OCI-LY7 (cell line): Measurements from ENCODE around the gene PPIL3. TPM values are rescaled to one million over a fixed set of nuclear protein-coding genes. Genes with fewer than 3 reads are reported as not detected.

Experiments
- BruUV-seq: library from RNA; stranded (reverse); fragments of 400-500 nt; replicated peaks from 2 replicates; lab custom pipeline; 2021; lab: Mats Ljungman, UMichigan
- CTCF ChIA-PET: fragments of 300-600 bp; sonication (Branson Sonifier 250); formaldehyde crosslinking; loops from one replicate; lab custom pipeline; 2022; ENCODE audit warnings: antibody characterized with exemption; ENCODE audit not compliant: unreplicated experiment; lab: Charles Lee
- POLR2A ChIA-PET: fragments of 300-600 bp; sonication (Branson Sonifier 250); formaldehyde crosslinking; loops from one replicate; lab custom pipeline; 2022; ENCODE audit warnings: antibody characterized with exemption; lab: Charles Lee
- DNase-seq: peaks from one replicate; pipeline ENCODE4 v3.0.0-alpha.2; 2015; ENCODE audit warnings: low spot score
- H2AFZ ChIP-seq: fragments of 200-600 bp; sonication (generic), shearing (Covaris generic); 2 replicates; pipeline ENCODE4 v1.6.1; 2014; ENCODE audit warnings: mild to moderate bottlenecking, antibody characterized with exemption, low read length, moderate library complexity
- H3K27ac ChIP-seq: fragments of 200-600 bp; sonication (generic); 2 replicates; pipeline ENCODE4 v1.5.1; 2014; ENCODE audit warnings: mixed run types, low read depth, mild to moderate bottlenecking, moderate library complexity, low read length, inconsistent platforms; ENCODE audit not compliant: poor library complexity, severe bottlenecking
- H3K36me3 ChIP-seq: fragments of 200-600 bp; sonication (generic); 2 replicates; pipeline ENCODE4 v1.6.1; 2014; ENCODE audit warnings: mild to moderate bottlenecking, antibody characterized with exemption, low read length, moderate library complexity, mixed read lengths; ENCODE audit not compliant: insufficient read depth
- H3K4me1 ChIP-seq: fragments of 200-600 bp; sonication (generic); 2 replicates; pipeline ENCODE4 v1.5.1; 2014; ENCODE audit warnings: mild to moderate bottlenecking, low read length; ENCODE audit not compliant: insufficient read depth, poor library complexity, severe bottlenecking
- H3K4me2 ChIP-seq: fragments of 200-600 bp; sonication (generic); 2 replicates; pipeline ENCODE4 v1.6.1; 2014; ENCODE audit warnings: mild to moderate bottlenecking, low read length
- H3K4me3 ChIP-seq: fragments of 200-600 bp; sonication (generic); 2 replicates; pipeline ENCODE4 v1.5.1; 2014; ENCODE audit warnings: mild to moderate bottlenecking, low read depth, low read length; ENCODE audit not compliant: poor library complexity, severe bottlenecking
- H3K79me2 ChIP-seq: fragments of 200-600 bp; sonication (generic); 2 replicates; pipeline ENCODE4 v1.6.1; 2016; ENCODE audit warnings: low read depth, mild to moderate bottlenecking, low read length, moderate library complexity, mixed read lengths; ENCODE audit not compliant: insufficient read depth
- H3K9me2 ChIP-seq: fragments of 200-600 bp; sonication (generic); 2 replicates; pipeline ENCODE4 v1.6.1; 2016; ENCODE audit warnings: mild to moderate bottlenecking, low read length, mixed read lengths; ENCODE audit not compliant: insufficient read depth
- H3K9me3 ChIP-seq: fragments of 200-600 bp; sonication (generic); 2 replicates; pipeline ENCODE4 v1.6.1; 2014; ENCODE audit warnings: mild to moderate bottlenecking, mixed run types, low read length, mixed read lengths
- H4K20me1 ChIP-seq: fragments of 200-600 bp; sonication (generic); 2 replicates; pipeline ENCODE4 v1.6.1; 2014; ENCODE audit warnings: mild to moderate bottlenecking, antibody characterized with exemption, low read length, moderate library complexity, mixed read lengths; ENCODE audit not compliant: insufficient read depth
- CTCF ChIP-seq: fragments of 200-600 bp; sonication (generic); conservative IDR thresholded peaks from 2 replicates; pipeline ENCODE4 v1.5.1; 2014; ENCODE audit warnings: mild to moderate bottlenecking, antibody characterized with exemption, low read length, moderate library complexity, mixed read lengths
- EZH2phosphoT487 ChIP-seq: fragments of 200-600 bp; sonication (generic); IDR thresholded peaks from 2 replicates; pipeline ENCODE4 v1.6.1; 2018; ENCODE audit warnings: low read depth, borderline replicate concordance, mild to moderate bottlenecking, mixed run types, antibody characterized with exemption, low read length, moderate library complexity, mixed read lengths
- intact Hi-C: fragments of 100-400 bp; cut with micrococcal nuclease; formaldehyde crosslinking; loops from one replicate; pipeline ENCODE4 v1.10.0; 2022; ENCODE audit not compliant: unreplicated experiment
- total RNA-seq, 2 experiments: library from RNA; depleted of rRNA in 1 of 2; stranded (reverse); fragments of >200 nt in 1 of 2; shearing (Covaris generic) in 1 of 2; gene quantifications; 2 replicates each; pipeline ENCODE4 v1.2.3, GENCODE V29; 2014 to 2022

Gene PPIL3
- total RNA-seq, 2 experiments from 2014 or later, result 49.4 to 75.0 TPM

GRCh38 chr2:200847939-200848338 lies 40.9 kb downstream of the PPIL3 start:
- H3K36me3 ChIP-seq, result peaks cover 27% of the 10 kb centered on the region
- TF ChIP-seq CTCF, result no peak
- ChIA-PET CTCF (no interaction called here), POLR2A (interaction anchor here (0.6 to 1.0 kb wide), 4 partner anchors 11 to 31 kb away, joined by 3 to 4 read pairs (median 4); no protein-coding TSS in a partner anchor)
- H4K20me1 ChIP-seq, result no peaks in the 10 kb centered on the region; the same call in 1 of the 2 replicates
- no peaks in the 10 kb centered on the region for H3K79me2 ChIP-seq
- H3K4me3 ChIP-seq, result no peak overlapping the region
- H3K4me1 ChIP-seq, result no peaks in the 10 kb centered on the region
- no peak overlapping the region for H2AFZ ChIP-seq
- no peak overlapping the region for H3K4me2 ChIP-seq
- no peaks in the 10 kb centered on the region for H3K9me3 ChIP-seq
- intact Hi-C loops, result no loop called here
- no peak for DNase-seq
- H3K9me2 ChIP-seq, result no peaks in the 10 kb centered on the region
- BruUV-seq, result no TSS peak
- no peak overlapping the region for H3K27ac ChIP-seq

GRCh38 chr2:200847269-200847668 lies 41.6 kb downstream of the PPIL3 start:
- no peak overlapping the region for H3K4me3 ChIP-seq
- BruUV-seq, result no TSS peak
- H3K79me2 ChIP-seq, result no peaks in the 10 kb centered on the region
- H3K9me3 ChIP-seq, result no peaks in the 10 kb centered on the region
- peaks cover 21% of the 10 kb centered on the region for H3K36me3 ChIP-seq
- H2AFZ ChIP-seq, result no peak overlapping the region
- CTCF ChIA-PET, result no interaction called here
- H3K4me2 ChIP-seq, result no peak overlapping the region
- no peak overlapping the region for H3K27ac ChIP-seq
- DNase-seq, result no peak
- no peaks in the 10 kb centered on the region for H3K4me1 ChIP-seq
- POLR2A ChIA-PET, result interaction anchor here (0.7 to 1.0 kb wide), 2 partner anchors 12 to 13 kb away, joined by 4 read pairs; no protein-coding TSS in a partner anchor
- no peaks in the 10 kb centered on the region; the same call in 1 of the 2 replicates for H4K20me1 ChIP-seq
- intact Hi-C loops, result no loop called here
- TF ChIP-seq CTCF (no peak), EZH2phosphoT487 (no peak)
- H3K9me2 ChIP-seq, result no peaks in the 10 kb centered on the region

GRCh38 chr2:200845669-200846325 lies 43.1 kb downstream of the PPIL3 start:
- H3K4me2 ChIP-seq, result no peak overlapping the region
- POLR2A ChIA-PET, result interaction anchor here (0.6 to 1.0 kb wide), 3 partner anchors 18 to 776 kb away, joined by 3 read pairs; no protein-coding TSS in a partner anchor
- BruUV-seq, result no TSS peak
- no peak for DNase-seq
- H3K36me3 ChIP-seq, result peaks cover 6% of the 10 kb centered on the region
- no peaks in the 10 kb centered on the region for H3K9me2 ChIP-seq
- no peak overlapping the region for H2AFZ ChIP-seq
- H3K9me3 ChIP-seq, result no peaks in the 10 kb centered on the region
- H3K4me1 ChIP-seq, result no peaks in the 10 kb centered on the region
- no peak overlapping the region for H3K27ac ChIP-seq
- intact Hi-C loops, result no loop called here
- H4K20me1 ChIP-seq, result no peaks in the 10 kb centered on the region
- no peak overlapping the region for H3K4me3 ChIP-seq
- TF ChIP-seq EZH2phosphoT487, result no peak
- no peak for TF ChIP-seq CTCF
- no peaks in the 10 kb centered on the region for H3K79me2 ChIP-seq
- CTCF ChIA-PET, result interaction anchor here (0.5 to 1.3 kb wide), 2 partner anchors 18 to 100 kb away, joined by 4 to 5 read pairs; no protein-coding TSS in a partner anchor
